Measurements from ENCODE around the gene HSDL2.
"Not testable (repeated sequence)": the region's sequence is repeated elsewhere in the genome, so short reads cannot be mapped to it uniquely, and the experiment has no call there.

HSDL2 gene

DNA sequence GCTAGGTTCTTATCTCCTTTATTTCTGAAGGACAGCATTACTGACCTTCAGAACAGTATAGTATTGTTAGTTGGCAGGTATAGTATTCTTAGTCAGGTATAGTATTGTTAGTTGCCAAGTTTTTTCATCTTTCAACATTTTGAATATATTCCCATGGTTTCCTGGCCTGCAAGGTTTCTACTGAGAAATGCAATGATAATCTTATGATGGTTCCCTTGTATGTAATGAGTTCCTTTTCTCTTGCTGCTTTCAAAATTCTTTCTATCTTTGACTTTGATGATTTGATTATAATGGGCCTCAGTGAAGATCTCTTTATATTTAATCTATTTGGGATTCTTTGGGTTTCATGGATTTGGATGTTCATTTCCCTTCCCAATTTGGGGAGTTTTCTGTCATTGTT lies 12.4 kb upstream of the HSDL2 start:
- no peak for DNase-seq

DNA sequence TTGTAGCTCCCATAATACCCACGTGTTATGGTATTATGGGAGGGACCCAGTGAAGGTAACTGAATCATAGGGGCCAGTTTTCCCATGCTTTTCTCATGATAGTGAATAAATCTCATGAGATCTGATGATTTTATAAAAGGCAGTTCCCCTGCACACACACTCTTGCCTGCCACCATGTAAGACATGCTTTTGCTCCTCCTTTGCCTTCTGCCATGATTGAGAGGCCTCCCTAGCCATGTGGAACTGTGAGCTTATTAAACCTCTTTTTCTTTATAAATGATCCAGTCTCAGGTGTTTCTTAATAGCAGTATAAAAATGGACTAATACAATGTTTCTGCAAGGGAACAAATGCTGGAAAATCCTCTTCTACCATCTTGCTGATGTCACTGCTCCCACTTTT lies 10.1 kb upstream of the HSDL2 start:
- no peak for DNase-seq

DNA sequence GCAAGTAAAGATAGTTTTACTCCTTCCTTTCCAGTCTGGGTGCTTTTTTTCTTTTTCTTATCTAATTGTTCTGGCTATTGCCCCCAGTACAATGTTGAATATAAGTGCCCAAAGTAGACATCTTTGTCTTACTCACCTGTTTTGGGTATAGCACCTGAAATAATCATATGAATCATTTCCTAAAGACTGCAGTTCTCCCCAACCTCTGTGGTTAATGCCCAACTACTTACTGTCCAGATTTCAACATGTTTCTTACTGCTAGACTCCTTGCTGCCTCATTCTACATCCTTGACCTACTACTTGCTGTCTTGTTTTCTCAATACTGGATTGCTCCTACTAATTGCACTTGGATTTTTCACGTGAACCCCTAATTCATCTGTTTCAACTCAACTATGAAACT lies 8.8 kb upstream of the HSDL2 start:
- DNase-seq = no peak

DNA sequence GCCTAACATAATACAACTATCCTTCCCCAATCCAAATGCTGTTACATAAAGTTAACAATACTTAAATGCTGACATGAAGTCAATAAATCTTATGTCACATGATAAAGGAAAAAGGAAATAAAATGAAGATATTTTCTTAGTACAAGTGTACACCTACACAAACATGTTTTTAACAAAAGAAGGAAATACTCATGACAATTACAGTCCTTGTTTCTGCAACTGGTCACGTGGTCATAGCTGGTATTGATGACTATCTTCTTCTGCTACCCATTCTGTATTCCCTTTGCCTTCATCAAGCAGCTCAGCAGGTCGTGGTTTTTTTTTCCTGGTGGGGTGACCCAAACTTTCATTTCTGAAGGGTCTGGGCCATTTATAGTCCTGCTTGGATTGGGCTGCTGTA lies 6.2 kb upstream of the HSDL2 start:
- DNase-seq = not testable (repeated sequence)

DNA sequence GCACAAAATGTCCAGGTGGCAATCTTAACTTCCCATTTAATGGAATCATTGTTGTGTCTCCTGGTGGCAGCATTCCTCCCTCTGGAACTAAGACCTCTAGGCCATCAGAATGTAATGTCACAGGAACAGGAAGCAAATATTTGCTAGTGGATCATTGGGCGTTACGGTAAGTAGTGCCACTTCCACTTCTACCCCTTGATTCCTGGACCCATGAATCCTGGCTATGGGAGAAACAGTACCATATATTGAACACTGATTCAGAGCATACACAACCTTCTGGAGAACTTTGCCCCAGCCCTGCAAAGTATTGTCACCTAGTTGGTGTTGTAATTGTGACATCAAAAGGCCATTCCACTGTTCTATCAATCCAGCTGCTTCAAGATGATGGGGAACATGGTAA lies 5.7 kb upstream of the HSDL2 start:
- DNase-seq = not testable (repeated sequence)

DNA sequence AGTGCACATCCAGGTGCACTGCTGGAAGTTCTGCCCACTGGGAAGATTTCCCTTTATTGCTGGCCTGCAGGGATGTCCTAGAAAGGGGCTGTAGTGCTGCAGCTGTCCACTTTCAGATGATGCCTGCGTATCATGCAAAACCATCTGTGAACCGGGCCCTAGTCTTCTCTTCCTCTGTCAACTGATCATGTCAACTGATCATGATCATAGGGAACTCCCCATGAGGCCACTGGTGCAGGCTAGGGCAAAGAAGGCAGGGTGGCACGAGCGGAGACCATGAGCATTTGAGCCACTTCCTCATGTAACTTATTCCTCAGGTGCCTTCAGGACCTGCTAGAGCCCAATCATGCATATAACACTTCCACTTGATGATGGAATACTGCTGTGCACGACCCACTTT lies 4.5 kb upstream of the HSDL2 start:
- no peak for DNase-seq

DNA sequence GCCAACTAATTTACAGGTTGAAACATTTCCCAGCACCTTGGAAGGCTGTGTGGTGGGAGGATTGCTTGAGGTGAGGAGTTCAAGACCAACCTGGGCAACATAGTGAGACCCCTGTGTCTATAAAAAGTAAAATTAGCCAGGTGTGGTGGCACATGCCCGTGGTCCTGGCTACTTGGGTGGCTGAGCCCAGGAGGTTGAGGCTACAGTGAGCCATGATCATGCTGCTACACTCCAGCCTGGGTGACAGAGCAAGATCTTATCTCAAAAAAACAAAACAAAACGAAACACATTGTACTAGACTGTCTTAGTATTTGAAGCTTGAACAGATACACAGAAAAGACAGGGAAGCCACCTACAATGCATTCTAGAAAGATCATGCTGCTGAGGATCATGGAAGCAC lies 2.8 kb upstream of the HSDL2 start:
- no peak for DNase-seq

DNA sequence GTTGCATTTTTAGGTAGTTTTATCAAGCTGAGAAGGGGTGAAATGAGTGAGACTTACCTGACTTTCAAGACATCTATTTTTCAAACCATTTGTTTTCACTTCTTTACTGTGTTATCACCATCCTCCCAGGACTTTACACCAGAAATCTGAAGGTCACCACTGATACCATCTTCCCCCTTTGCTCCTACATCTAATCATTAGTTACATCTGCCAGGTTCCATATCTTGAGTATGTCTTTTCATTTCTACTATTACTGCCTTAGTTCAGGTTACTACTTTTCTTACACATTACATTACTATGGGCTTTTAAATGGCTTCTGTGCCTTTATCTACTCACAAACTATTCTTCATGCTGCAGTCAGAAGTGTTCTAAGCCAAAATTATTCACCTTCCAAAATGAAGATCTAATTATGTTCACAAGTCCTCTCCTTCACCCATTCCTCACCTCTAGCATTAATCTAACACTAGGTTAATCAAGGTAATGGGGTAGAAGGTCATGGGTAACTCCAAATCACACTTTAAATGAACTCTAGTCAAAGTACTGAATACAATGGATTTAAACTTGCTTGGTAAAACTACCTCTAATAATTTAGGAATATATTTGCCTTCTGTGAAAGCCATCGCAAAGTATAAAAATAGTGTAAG lies 2.1 kb upstream of the HSDL2 start:
- no peak for DNase-seq

DNA sequence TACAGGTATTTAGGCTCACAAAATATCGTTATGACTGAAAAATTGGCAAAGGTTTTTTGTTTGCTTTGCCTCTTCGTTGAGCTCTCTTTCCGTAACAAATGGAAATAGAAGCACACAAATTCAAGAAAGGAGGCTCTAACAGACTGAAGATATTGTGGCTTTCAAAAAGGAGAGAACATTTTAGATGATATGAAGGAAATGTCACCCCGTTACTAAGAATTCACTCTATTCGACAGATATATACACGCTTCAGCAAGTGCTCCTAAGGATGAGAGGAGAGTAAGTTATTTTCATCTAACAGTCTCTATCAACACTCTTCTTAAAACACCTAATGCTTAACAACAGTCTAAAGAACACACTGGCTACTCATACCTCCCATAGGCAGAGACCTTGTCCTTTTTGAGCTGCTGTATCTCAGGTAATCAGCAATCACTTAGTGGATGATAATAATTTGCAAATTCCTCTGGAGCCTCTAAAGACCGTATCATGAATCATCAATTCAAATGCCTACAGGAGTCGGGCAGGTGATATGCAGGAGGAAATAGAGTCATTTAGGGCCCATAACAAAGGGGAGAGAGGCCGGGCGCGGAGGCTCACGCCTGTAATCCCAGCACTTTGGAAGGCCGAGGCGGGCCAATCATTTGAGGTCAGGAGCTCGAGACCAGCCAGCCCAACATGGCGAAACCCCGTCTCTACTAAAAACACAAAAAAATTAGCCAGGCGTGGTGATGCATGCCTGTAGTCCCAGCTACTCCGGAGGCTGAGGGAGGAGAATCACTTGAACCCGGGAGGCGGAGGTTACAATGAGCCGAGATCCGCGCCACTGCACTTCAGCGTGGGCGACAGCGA lies 1.4 kb upstream of the HSDL2 start:
- DNase-seq = no peak

DNA sequence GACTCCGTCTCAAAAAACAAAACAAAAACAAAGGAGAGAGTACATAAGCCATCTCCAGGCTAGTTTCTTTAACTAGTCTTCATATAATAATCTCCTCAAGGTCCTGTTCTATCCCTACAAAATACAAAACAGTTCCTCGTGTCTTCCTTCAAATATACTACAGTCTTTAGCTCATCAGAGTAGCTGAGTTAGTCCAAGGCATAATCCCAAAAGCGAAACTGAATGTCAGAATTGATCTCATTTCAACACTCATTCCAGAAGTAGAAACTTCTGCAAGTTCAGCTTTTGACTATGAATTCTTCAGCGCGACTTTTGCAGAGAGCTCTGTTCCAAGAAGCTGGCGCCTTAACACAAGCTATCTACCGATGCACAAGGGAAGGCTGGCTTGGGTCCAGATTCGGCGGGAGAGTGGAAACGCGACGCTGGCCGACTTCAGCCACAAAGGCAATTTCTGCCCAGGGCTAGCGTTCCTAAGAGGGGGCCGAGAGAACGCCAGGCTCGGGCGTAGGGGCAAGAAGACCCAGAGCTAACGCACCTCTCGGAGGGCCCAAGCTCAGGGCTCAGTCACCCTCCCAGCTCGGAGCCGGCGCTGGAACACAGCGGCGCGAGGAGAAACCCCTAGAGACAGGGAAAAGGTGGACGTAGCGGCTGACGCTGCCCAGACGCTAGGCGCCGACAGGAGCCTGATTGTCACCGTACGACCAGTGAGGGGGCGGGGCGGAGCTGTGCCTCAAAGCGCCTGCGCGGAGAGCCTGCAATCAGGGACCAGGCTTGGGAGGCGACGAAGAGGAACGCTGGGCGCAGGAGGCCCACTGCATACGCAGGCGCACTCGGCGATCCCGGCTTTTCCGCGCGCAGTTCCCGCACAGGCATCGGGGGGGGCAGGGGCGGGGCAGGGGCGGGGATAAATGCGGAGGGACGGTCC lies 469 bp upstream of the HSDL2 start:
- peak; percentile 77 for DNase-seq

DNA sequence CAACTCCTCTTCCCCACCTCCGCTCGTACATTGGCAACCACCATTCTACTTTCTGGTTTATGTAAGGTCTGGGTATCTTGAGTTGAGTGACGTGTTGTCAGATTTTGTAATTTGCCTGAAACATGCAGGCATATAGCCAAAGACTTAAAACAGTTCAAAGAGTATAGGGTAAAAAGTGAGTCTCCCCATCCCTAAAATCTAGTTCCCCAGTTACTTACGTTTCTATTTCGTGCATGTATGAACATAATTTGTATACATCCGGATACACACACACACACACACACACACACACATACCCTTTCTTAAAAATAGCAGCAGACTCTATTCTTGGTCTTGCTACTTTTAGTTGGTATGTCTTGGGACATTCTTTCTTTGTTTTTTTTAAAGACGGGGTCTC lies 915 bp downstream of the HSDL2 start:
- no peak for DNase-seq

DNA sequence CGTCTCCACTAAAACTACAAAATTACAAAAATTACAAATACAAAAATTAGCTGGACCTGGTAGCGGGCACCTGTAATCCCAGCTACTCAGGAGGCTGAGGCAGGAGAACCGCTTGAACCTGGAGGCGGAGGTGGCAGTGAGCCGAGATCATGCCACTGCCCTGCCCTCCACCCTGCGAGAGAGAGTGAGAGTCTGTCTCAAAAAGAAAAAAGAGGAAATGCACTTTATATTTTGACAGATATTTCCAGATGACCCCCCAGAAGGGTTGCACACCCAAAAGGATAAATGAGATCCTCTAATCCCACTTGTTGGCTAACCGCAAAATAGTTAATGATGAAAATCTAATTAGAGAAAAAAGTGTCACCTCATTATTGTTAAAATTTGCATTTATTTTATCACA lies 2.2 kb downstream of the HSDL2 start:
- DNase-seq = no peak

DNA sequence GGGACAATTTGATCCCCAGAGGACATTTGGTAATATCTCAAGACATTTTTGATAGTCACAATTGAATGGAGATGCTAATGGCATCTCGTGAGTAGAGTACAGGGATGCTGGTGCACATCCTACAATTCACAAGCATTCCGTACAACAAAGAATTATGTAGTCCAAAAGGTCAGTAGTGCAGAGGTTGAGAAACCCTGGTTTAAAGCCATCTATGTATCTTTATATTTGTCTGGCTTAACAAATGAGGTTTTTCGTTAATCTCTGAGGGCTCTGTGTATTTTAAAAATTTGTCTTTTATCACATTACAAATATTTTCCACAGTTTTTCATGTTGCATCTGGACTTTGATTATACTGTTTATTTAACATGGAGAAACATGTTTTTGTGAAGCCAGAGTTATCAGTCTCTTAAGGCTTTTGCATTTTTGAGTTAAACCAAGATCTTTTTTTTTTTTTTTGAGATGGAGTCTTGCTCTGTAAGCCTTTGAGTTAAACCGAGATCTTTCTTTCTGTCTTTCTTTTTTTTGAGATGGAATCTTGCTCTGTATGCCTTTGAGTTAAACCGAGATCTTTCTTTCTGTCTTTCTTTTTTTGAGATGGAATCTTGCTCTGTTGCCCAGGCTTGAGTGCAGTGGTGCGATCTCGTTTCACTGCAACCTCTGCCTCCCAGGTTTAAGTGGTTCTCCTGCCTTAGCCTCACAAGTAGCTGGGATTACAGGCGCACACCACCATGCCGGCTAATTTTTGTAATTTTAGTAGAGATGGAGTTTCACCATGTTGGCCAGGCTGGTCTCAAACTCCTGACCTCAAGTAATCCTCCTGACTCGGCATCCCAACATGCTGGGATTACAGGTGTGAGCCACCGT lies 2.8 kb downstream of the HSDL2 start:
- no peak for DNase-seq

DNA sequence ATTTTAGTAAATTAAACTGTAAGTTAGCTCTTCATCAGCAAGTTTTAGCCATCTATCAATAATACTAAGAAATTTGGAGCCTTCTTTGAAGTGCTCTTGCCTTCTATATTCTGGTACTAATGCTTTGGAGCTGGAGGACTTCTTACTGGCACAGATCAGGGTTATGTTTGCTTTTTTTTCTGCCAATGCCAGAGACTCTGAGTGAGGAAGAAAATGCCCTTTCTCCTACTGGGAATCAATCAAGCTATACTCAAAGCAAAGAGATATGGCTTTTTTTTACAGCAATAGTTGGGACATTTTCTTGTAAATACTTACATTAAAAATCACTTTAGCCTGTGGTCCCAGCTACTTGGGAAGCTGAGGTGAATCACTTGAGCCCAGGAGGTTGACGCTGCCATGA lies 4.3 kb downstream of the HSDL2 start:
- DNase-seq = no peak

DNA sequence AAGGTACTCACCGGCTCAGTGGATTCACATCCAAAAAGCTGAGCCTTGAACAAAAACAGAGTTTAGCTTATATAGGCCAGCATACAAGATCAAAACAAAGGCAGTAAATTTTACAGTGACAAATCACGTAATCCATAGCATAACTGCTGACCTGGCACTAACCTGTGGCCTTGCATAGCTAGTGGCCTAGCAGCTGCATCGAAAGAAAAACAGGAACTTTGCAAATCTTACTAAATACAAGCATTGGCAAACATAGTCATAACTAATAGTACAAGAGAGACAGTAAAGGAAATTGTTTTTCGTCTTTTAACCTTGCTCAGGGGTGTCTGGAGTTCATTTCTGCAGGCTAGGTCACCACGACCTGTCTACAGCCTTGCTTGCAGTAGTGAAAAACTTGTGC lies 4.8 kb downstream of the HSDL2 start:
- DNase-seq = no peak

DNA sequence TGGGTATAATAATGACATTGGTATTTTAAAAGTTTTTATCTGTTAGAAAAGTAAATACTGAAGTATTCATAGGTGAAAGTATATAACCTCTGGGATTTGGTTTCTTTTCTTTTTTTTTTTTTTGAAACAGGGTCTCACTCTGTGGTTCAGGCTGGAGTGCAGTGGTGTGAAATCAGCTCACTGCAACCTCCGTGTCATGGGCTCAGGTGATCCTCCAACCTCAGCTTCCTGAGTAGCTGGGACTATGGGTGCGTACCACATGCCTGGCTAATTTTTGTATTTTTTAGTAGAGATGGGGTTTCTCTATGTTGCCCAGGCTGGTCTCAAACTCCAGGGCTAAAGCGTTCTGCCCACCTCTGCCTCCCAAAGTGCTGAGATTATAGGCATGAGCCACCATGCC lies 7.2 kb downstream of the HSDL2 start:
- DNase-seq = no peak

DNA sequence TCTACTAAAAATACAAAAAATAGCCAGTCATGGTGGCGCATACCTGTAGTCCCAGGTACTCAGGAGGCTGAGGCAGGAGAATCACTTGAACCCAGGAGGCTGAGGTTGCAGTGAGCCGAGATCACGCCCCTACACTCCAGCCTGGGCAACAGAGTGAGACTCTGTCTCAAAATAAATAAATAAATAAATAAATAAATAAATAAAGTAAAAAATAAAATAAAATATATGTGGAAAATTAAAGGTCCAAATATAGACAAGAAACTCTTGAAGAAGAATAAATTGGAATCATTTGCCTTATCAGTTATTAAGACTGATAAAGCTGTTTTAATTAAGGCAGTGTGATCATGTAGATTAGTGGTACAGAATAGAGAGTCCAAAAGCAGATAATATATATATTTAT lies 10.0 kb downstream of the HSDL2 start:
- not testable (repeated sequence) for DNase-seq

DNA sequence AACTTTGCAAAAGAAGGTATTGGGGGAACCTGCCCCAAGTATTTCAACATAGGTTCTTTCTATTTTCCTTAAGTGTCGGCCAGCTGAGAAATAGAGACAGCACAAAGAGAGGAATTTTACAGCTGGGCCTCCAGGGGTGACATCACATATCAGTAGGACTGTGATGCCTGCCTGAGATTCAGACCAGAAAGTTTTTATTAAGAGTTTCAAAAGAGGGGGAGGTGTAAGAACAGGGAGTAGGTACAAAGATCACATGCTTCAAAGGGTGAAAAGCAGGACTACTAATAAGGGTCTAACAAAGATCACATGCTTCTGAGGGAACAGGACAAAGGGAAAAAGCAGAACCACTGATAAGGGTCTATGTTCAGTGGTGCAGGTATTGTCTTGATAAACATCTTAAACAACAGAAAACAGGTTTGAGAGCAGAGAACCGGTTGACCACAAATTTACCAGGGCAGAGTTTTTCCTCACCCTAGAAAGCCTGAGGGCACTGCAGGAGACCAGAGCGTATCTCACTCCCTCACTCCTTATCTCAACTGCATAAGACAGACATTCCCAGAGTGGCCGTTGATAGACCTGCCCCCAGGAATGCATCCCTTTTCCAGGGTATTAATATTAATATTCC lies 12.1 kb downstream of the HSDL2 start:
- not testable (repeated sequence) for DNase-seq

DNA sequence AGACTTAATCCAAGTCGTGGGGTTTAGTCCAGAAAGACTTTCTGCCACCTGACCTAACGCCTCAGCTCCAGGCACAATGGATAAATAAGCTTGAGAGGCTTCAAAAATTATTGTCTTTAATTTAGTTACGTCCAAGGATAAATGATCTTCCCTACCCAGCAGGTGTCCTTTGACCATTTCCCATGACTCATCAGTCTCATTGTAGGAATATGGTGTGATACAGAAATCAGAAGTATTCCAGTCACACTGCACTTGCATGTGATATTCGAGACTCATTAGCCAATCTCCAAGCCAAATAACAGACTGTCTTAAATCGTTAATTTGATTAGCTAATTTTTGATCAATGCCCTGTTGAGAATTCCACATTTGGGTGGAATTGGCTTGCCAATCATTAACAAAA lies 13.2 kb downstream of the HSDL2 start:
- not testable (repeated sequence) for DNase-seq

DNA sequence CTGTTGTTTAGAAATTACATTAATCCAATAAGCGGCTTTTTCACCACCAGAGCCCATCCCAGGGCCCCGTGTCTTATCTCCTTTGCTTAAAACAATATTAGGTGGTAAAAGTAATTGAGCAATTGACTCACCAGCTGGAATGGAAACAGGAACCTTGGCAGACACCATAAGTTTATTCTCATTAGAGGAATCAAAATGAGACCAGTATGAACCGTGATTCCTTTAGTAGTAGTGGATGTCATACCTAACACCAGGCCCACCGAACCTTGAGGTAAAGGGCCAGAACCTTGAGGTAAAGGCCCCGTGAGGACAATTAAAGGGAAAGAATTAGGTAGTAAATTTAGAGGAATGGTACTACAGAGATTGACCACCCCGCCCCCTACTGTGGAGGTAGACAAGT lies 16.5 kb downstream of the HSDL2 start:
- DNase-seq = no peak

DNA sequence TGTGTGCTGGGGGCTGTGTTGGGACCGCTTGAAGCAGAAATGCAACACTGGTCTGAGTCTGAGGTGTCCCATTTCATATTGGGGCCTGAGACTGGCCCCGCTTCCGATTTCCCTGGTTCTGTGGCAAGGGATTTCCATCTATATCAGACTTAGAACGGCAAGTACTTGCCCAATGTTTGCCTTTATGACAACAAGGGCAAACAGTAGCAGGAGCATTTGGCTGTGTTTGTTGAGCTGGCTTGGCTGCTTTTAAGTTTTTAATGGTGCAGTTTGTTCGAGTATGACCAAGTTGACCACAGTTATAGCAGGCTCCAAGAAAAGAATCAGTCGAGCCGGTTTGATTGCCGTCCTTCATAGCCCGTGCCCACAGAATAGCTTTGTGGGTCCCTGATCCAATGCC lies 17.0 kb downstream of the HSDL2 start:
- no peak for DNase-seq

DNA sequence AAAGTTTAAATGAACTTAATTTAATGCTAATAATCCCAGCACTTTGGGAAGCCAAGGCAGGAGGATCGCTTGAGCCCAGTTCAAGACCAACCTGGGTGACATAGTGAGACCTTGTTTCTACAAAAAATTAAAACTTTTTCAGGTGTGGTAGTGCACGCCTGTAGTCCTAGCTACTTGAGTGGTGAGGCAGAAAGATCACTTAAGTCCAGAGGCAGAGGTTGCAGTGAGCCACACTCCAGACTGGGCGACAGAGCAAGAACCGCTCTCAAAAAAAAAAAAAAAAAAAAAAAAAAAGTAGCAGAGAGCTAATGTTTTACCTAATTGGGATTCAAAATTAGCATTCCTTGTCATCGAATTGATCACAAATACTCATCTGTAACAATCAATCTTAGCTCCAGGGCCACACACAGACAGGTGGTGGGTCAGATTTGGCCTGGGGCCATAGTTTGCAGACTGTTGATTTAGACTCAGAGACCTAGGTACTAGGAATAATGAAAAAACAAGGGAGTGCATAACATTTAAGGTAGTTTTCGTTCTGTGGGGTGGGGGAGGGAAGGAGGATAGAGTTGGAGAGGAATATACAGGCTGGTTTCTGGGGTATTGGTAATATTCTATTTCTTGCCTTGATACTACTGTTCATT lies 21.4 kb downstream of the HSDL2 start:
- DNase-seq = no peak

All from GOT3 (cell line).